NCI-H128 (cell line): Measurements from ENCODE around the gene SIRT3.
"Not testable (repeated sequence)": the region's sequence is repeated elsewhere in the genome, so short reads cannot be mapped to it uniquely, and the experiment has no call there.

Experiments
- DNase-seq: peaks from one replicate; lab custom pipeline; 2025; ENCODE audit not compliant: unreplicated experiment; lab: John Stamatoyannopoulos, UW

SIRT3 gene

GRCh38 chr11:271319-271715 lies 35.2 kb upstream of the SIRT3 start:
- DNase-seq = no peak

GRCh38 chr11:270451-271318 lies 34.5 kb upstream of the SIRT3 start:
- no peak for DNase-seq

- no peak for DNase-seq
Measured at GRCh38 chr11:269146-269890, 33.2 kb upstream of the SIRT3 start.

GRCh38 chr11:268716-269145 lies 32.6 kb upstream of the SIRT3 start:
- DNase-seq = not testable (repeated sequence)

- no peak for DNase-seq
Measured at GRCh38 chr11:267491-267994, 31.4 kb upstream of the SIRT3 start.

- no peak for DNase-seq
Measured at GRCh38 chr11:266676-267439, 30.7 kb upstream of the SIRT3 start.

- no peak for DNase-seq
Measured at GRCh38 chr11:261624-262023, 25.5 kb upstream of the SIRT3 start.

- no peak for DNase-seq
Measured at GRCh38 chr11:259413-259812, 23.3 kb upstream of the SIRT3 start.

GRCh38 chr11:257766-258493 lies 21.8 kb upstream of the SIRT3 start:
- no peak for DNase-seq

- no peak for DNase-seq
Measured at GRCh38 chr11:256952-257737, 21.0 kb upstream of the SIRT3 start.

- no peak for DNase-seq
Measured at GRCh38 chr11:255816-256215, 19.7 kb upstream of the SIRT3 start.

GRCh38 chr11:255176-255575 lies 19.0 kb upstream of the SIRT3 start:
- DNase-seq = no peak

- no peak for DNase-seq
Measured at GRCh38 chr11:253886-254270, 17.7 kb upstream of the SIRT3 start.

- DNase-seq = no peak
Measured at GRCh38 chr11:253160-253885, 17.2 kb upstream of the SIRT3 start.

GRCh38 chr11:252666-253065 lies 16.5 kb upstream of the SIRT3 start:
- no peak for DNase-seq

- no peak for DNase-seq
Measured at GRCh38 chr11:251550-251949, 15.4 kb upstream of the SIRT3 start.

GRCh38 chr11:250740-251299 lies 14.7 kb upstream of the SIRT3 start:
- no peak for DNase-seq

- no peak for DNase-seq
Measured at GRCh38 chr11:250274-250673, 14.1 kb upstream of the SIRT3 start.

GRCh38 chr11:249062-249461 lies 12.9 kb upstream of the SIRT3 start:
- DNase-seq = no peak
